HG03139 (cell line): ENCODE results near the gene YIPF7.

ENCODE experiments used
- ATAC-seq: cut with Tn5 transposase; IDR thresholded peaks from one replicate; pipeline ENCODE4 v1.9.1; 2021; ENCODE audit not compliant: unreplicated experiment

Gene YIPF7

DNA sequence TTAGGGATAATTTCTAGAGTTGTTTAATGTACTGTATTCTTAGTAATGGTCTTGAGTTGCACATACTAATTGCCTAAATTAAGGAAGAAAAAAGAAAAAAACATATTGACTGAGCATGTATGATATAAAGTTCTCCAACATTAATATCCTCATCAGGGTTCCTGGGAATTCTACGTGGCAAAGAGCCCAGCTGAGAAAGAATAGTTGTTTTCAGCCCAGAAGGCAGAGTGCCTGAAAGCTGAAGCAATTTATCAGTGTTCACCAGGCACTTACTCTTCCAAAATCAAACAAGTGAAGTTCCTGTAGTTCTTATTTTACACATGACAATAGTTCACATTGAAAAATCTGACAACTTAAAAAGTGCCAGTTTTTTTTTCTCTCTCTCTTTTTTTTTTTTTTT lies 27.7 kb downstream of the YIPF7 start:
- ATAC-seq, result no peak

DNA sequence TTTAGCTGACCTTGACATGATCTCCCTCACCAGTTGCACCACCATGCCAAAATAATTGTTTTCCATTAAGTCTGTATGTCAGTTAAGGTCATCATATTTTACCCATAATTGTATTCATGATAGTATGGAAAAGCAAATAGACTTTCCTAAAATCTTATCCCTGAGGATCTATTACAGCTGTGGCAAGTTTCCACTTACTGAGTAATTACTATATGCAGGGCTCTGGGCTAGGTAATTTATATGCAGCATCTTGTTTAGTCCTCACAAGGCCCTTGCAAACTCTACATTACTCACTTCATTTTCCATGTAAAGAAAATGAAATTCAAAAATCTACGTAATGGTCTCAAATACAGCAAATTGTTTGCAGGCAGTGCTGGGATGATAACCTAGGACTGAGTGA lies 34.8 kb downstream of the YIPF7 start:
- no peak for ATAC-seq

GRCh38 chr4:44583393-44583792 lies 68.0 kb downstream of the YIPF7 start:
- ATAC-seq, result no peak

DNA sequence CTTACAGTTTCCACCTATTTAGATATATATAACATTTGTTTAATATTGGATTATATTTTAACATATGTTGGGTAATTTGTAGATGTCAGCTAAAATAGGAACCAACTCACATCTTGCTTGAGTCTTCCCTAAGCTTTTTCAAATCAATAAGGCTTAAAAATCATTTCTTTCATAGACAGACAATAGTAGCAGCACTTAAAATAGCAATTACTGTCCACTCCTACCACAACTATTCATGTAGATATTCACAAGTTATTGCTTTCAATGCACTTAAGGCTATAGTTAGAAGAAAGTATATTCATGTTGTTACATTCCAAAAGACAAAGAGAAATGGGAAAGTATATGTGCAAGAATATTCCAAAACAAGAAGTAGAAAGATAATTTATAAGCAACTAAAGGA lies 71.2 kb downstream of the YIPF7 start:
- no peak for ATAC-seq

DNA sequence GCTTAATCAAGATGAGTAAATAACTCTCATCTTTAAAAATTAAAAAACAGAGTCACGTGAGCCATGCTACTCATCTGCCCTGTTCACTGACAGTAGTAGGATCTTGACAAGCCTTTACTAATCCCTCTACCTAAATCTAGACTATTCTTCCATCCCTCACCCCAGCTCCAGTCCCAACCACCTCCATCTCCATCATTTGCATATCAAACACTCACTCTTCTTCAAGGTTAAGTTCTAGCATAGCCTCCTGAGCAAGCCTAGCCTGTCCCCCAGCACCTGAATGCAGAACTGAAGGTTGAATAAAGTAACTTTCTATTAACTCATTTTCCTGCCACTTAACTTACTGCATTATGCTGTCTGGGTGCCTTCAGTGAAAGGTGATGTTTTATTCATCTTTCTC lies 72.5 kb downstream of the YIPF7 start:
- ATAC-seq, result no peak
